Tibial nerve (tissue), 4 donors: ENCODE data around the gene NUP107. TPM values are rescaled to one million over a fixed set of nuclear protein-coding genes. Genes with fewer than 3 reads are reported as not detected.
"Not testable (repeated sequence)": the region's sequence is repeated elsewhere in the genome, so short reads cannot be mapped to it uniquely, and the experiment has no call there.

ENCODE experiments used
- DNase-seq, 2 donors: peaks; one replicate each; pipeline ENCODE4 v3.0.0-alpha.2; 2019; ENCODE audit warnings: low spot score in 2 of 2
- H3K27ac ChIP-seq, 4 donors: fragments of 200-600 bp; sonication (generic) in 3 of 4; one replicate each; pipeline ENCODE4 v1.5.1; 2017 to 2019; ENCODE audit warnings: mild to moderate bottlenecking in 1 of 4
- H3K27me3 ChIP-seq, 2 donors: fragments of 200-600 bp; sonication (generic) in 1 of 2; one replicate each; pipeline versions ENCODE4 v1.5.1 to v1.6.0; 2017 to 2019
- H3K36me3 ChIP-seq, 3 donors: fragments of 200-600 bp; sonication (generic); one replicate each; pipeline ENCODE4 v1.5.1; 2018 to 2019
- H3K4me1 ChIP-seq, 4 donors: fragments of 200-600 bp; sonication (generic) in 3 of 4; one replicate each; pipeline ENCODE4 v1.5.1; 2017 to 2019
- H3K4me3 ChIP-seq, 4 donors: fragments of 200-600 bp; sonication (generic) in 3 of 4; one replicate each; pipeline ENCODE4 v1.5.1; 2017 to 2019; ENCODE audit warnings: mild to moderate bottlenecking in 1 of 4, moderate library complexity in 1 of 4
- H3K9me3 ChIP-seq, 4 donors: fragments of 200-600 bp; sonication (generic) in 3 of 4; one replicate each; pipeline ENCODE4 v1.5.1; 2017 to 2019
- EP300 ChIP-seq, 2 donors: sonication (generic); formaldehyde crosslinking; IDR thresholded peaks; one replicate each; pipeline ENCODE4 v1.6.1; 2017; ENCODE audit warnings: antibody characterized with exemption in 2 of 2, mild to moderate bottlenecking in 1 of 2
- POLR2A ChIP-seq, 2 donors: fragments of 450-650 bp; IDR thresholded peaks; one replicate each; pipeline ENCODE4 v1.6.1; 2017; ENCODE audit warnings: antibody characterized with exemption in 2 of 2, mild to moderate bottlenecking in 2 of 2, moderate library complexity in 2 of 2
- WGBS, 2 donors: methylation state at CpG; one replicate each; pipeline ENCODE4 v1.1.5; 2018; 5-methylcytosine and 5-hydroxymethylcytosine counted together
- total RNA-seq, 4 donors: library from RNA; depleted of rRNA; stranded (reverse); fragments of >200 nt; gene quantifications; one replicate each; pipeline ENCODE4 v1.1.0, GENCODE V29; 2016
- TF ChIP-seq, protein P1 (sequence below), 5 experiments: fragments of 200-600 bp in 3 of 5; fragments of 450-650 bp in 2 of 5; sonication (generic) in 3 of 5; IDR thresholded peaks; one replicate each; pipeline ENCODE4 v1.5.1; 2016 to 2019; ENCODE audit warnings: antibody characterized with exemption in 5 of 5, mild to moderate bottlenecking in 3 of 5, moderate library complexity in 2 of 5

NUP107 gene
- total RNA-seq, 4 donors from 2014 or later, result 30.3 to 38.0 (median 31.6) TPM

GRCh38 chr12:68675101-68675842 lies 11.5 kb upstream of the NUP107 start:
- Histone ChIP-seq H3K27ac (peak overlapping the region in 1 of 4 donors; percentile 37), H3K4me3 (no peak overlapping the region), H3K36me3 (no peaks in the 10 kb centered on the region), H3K4me1 (no peaks in the 10 kb centered on the region), H3K9me3 (no peaks in the 10 kb centered on the region), H3K27me3 (no peaks in the 10 kb centered on the region)
- TF ChIP-seq POLR2A (IDR thresholded peaks at IDR 0.05) (no peak), EP300 (IDR thresholded peaks at IDR 0.05) (no peak)
- TF ChIP-seq, protein P1, sequence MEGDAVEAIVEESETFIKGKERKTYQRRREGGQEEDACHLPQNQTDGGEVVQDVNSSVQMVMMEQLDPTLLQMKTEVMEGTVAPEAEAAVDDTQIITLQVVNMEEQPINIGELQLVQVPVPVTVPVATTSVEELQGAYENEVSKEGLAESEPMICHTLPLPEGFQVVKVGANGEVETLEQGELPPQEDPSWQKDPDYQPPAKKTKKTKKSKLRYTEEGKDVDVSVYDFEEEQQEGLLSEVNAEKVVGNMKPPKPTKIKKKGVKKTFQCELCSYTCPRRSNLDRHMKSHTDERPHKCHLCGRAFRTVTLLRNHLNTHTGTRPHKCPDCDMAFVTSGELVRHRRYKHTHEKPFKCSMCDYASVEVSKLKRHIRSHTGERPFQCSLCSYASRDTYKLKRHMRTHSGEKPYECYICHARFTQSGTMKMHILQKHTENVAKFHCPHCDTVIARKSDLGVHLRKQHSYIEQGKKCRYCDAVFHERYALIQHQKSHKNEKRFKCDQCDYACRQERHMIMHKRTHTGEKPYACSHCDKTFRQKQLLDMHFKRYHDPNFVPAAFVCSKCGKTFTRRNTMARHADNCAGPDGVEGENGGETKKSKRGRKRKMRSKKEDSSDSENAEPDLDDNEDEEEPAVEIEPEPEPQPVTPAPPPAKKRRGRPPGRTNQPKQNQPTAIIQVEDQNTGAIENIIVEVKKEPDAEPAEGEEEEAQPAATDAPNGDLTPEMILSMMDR (IDR thresholded peaks at IDR 0.05), result no peak
- 43 to 48% methylated on average over 5 of the region's 5 CpGs for WGBS, 2 donors
- peak in 1 of 2 donors; percentile 11 for DNase-seq

GRCh38 chr12:68676854-68677253 lies 9.9 kb upstream of the NUP107 start:
- not testable (repeated sequence) for H3K4me1 ChIP-seq, H3K4me3 ChIP-seq, H3K27me3 ChIP-seq, H3K27ac ChIP-seq, H3K36me3 ChIP-seq, DNase-seq, H3K9me3 ChIP-seq
- 91 to 97% methylated on average over 5 of the region's 5 CpGs for WGBS, 2 donors

- no peak for TF ChIP-seq POLR2A (IDR thresholded peaks at IDR 0.05)
- TF ChIP-seq, protein P1 (IDR thresholded peaks at IDR 0.05), result no peak
- TF ChIP-seq EP300 (IDR thresholded peaks at IDR 0.05), result no peak
- H3K4me1 ChIP-seq, result peaks cover 0 to 26% (median 17%) of the 10 kb centered on the region in 4 donors
- H3K27me3 ChIP-seq, result no peaks in the 10 kb centered on the region
- H3K4me3 ChIP-seq, result peak overlapping the region; percentile 69 to 83 (median 76)
- no peaks in the 10 kb centered on the region for H3K9me3 ChIP-seq
- DNase-seq, result no peak
- WGBS, 2 donors, result 33 to 34% methylated on average over 3 of the region's 3 CpGs
- peak overlapping the region; percentile 59 to 90 (median 83) for H3K27ac ChIP-seq
- peaks cover 0 to 17% (median 0%) of the 10 kb centered on the region in 3 donors for H3K36me3 ChIP-seq
These were observed 550 bp upstream of the NUP107 start for GRCh38 chr12:68686262-68686594.

GRCh38 chr12:68695454-68695853 lies 8.7 kb downstream of the NUP107 start:
- Histone ChIP-seq H3K36me3 (peaks cover 0 to 100% (median 14%) of the 10 kb centered on the region in 3 donors), H3K27me3 (no peaks in the 10 kb centered on the region), H3K27ac (no peak overlapping the region), H3K9me3 (no peaks in the 10 kb centered on the region), H3K4me1 (no peaks in the 10 kb centered on the region), H3K4me3 (no peak overlapping the region)
- TF ChIP-seq POLR2A (IDR thresholded peaks at IDR 0.05), result no peak
- TF ChIP-seq, protein P1 (IDR thresholded peaks at IDR 0.05), result no peak
- TF ChIP-seq EP300 (IDR thresholded peaks at IDR 0.05), result no peak
- DNase-seq, result no peak

GRCh38 chr12:68699486-68699885 lies 12.7 kb downstream of the NUP107 start:
- H3K4me3 ChIP-seq, result no peak overlapping the region
- TF ChIP-seq EP300 (IDR thresholded peaks at IDR 0.05), result no peak
- no peak for TF ChIP-seq POLR2A (IDR thresholded peaks at IDR 0.05)
- TF ChIP-seq, protein P1 (IDR thresholded peaks at IDR 0.05), result no peak
- no peaks in the 10 kb centered on the region for H3K4me1 ChIP-seq
- no peaks in the 10 kb centered on the region for H3K9me3 ChIP-seq
- WGBS, 2 donors, result 40 to 55% methylated on average over 1 of the region's 1 CpG
- peaks cover 0 to 100% (median 33%) of the 10 kb centered on the region in 3 donors for H3K36me3 ChIP-seq
- H3K27ac ChIP-seq, result no peak overlapping the region
- H3K27me3 ChIP-seq, result no peaks in the 10 kb centered on the region
- DNase-seq, result no peak
